Cardiac muscle cell (in vitro differentiated cells and primary cell): ENCODE data around the gene IGHMBP2. TPM values are rescaled to one million over a fixed set of nuclear protein-coding genes. Genes with fewer than 3 reads are reported as not detected.

Source experiments
- DNase-seq, 2 donors: peaks; one replicate each; pipeline versions ENCODE4 v3.0.0 to v3.0.0-alpha.2; 2010 to 2017; ENCODE audit warnings: low read depth in 1 of 2, low spot score in 1 of 2
- H3K27ac ChIP-seq: fragments of 200-600 bp; sonication (generic); 2 replicates; pipeline ENCODE4 v1.5.1; 2016
- H3K27me3 ChIP-seq: fragments of 200-600 bp; sonication (generic); 2 replicates; pipeline ENCODE4 v1.6.0; 2016; ENCODE audit warnings: control low read depth
- H3K36me3 ChIP-seq: fragments of 200-600 bp; sonication (generic); 2 replicates; pipeline ENCODE4 v1.5.1; 2016; ENCODE audit warnings: control low read depth
- H3K4me1 ChIP-seq: fragments of 200-600 bp; sonication (generic); 2 replicates; pipeline ENCODE4 v1.8.1; 2017; ENCODE audit warnings: low read depth, mild to moderate bottlenecking, mixed run types
- H3K4me3 ChIP-seq: fragments of 200-600 bp; sonication (generic); 2 replicates; pipeline ENCODE4 v1.5.1; 2016; ENCODE audit warnings: mild to moderate bottlenecking
- H3K9me3 ChIP-seq: fragments of 200-600 bp; sonication (generic); 2 replicates; pipeline ENCODE4 v1.5.1; 2017; ENCODE audit warnings: low read depth, mild to moderate bottlenecking, control low read depth
- polyA plus RNA-seq: library from polyadenylated mRNA; unstranded; fragments of >200 nt; fragmentation: Nextera tagmentation; extraction: Ambion mirVana; gene quantifications from 2 replicates; pipeline ENCODE4 v1.2.1, GENCODE V29; 2016
- total RNA-seq: library from RNA; depleted of rRNA; stranded (reverse); fragments of >200 nt; gene quantifications from 2 replicates; pipeline ENCODE4 v1.2.3, GENCODE V29; 2016
- TF ChIP-seq, protein P1 (sequence below): IDR thresholded peaks from 2 replicates; pipeline ENCODE4 v1.5.1; 2012; ENCODE audit warnings: low read depth, mild to moderate bottlenecking, low read length

IGHMBP2 gene
- total and polyA plus RNA-seq, 2 experiments from 2014 or later = 20.9 to 21.7 TPM

DNA sequence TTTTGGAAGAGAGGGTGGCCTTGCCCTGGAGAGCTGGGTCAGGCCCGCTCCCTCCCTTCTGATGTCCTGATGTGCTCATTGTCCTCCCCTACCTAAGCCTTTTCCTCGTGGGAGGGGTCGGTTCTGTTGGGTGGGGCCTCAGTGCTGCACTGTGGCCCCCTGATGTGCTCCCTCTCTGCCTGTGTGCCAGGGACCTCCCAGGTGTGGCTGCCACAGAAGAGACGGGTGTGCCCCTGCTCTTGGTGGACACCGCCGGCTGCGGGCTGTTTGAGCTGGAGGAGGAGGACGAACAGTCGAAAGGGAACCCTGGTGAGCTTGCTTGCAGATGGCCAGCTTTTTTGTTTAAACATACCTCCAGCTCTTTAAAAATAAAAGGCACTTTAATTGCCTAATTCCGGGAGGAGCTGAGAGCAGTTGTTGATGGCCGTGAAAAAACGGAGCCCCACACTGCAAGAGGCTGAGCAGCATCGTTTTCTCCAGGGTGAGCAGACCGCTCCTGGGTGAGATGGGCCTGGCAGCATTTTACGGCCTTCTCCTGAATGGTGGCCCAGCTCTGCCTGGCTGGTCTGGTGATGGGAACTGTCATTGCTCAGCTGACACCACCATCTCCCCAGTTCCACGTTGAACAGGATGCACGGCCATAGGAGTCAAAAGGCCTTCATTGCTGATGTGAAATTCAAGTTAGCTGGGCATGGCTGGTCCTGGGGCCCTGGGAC is 30.1 kb downstream of the IGHMBP2 start:
- H3K27me3 ChIP-seq = no peaks in the 10 kb centered on the region
- H3K4me1 ChIP-seq = no peaks in the 10 kb centered on the region
- DNase-seq = no peak
- H3K27ac ChIP-seq = no peak overlapping the region
- TF ChIP-seq, protein P1, sequence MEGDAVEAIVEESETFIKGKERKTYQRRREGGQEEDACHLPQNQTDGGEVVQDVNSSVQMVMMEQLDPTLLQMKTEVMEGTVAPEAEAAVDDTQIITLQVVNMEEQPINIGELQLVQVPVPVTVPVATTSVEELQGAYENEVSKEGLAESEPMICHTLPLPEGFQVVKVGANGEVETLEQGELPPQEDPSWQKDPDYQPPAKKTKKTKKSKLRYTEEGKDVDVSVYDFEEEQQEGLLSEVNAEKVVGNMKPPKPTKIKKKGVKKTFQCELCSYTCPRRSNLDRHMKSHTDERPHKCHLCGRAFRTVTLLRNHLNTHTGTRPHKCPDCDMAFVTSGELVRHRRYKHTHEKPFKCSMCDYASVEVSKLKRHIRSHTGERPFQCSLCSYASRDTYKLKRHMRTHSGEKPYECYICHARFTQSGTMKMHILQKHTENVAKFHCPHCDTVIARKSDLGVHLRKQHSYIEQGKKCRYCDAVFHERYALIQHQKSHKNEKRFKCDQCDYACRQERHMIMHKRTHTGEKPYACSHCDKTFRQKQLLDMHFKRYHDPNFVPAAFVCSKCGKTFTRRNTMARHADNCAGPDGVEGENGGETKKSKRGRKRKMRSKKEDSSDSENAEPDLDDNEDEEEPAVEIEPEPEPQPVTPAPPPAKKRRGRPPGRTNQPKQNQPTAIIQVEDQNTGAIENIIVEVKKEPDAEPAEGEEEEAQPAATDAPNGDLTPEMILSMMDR = no peak
- peaks cover 30% of the 10 kb centered on the region for H3K36me3 ChIP-seq
- H3K4me3 ChIP-seq = no peak overlapping the region
- H3K9me3 ChIP-seq = no peaks in the 10 kb centered on the region

DNA sequence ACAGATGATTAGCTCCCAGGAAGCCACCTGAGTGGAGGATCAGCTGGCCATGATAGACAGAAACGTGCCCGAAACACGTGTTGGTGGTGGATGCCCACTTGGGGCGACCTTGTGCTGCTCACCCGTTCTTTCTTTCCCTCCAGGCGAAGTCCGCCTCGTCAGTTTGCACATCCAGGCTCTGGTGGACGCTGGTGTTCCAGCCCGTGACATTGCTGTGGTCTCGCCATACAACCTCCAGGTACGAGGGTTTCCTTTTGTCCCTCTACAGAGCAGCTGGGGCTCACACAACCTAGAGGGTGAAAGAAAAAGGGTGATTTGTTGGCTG is 30.6 kb downstream of the IGHMBP2 start:
- no peak overlapping the region for H3K27ac ChIP-seq
- no peak for DNase-seq
- H3K36me3 ChIP-seq = peaks cover 29% of the 10 kb centered on the region
- TF ChIP-seq, protein P1 = no peak
- no peak overlapping the region for H3K4me3 ChIP-seq
- H3K27me3 ChIP-seq = no peaks in the 10 kb centered on the region
- H3K4me1 ChIP-seq = no peaks in the 10 kb centered on the region
- no peaks in the 10 kb centered on the region for H3K9me3 ChIP-seq

DNA sequence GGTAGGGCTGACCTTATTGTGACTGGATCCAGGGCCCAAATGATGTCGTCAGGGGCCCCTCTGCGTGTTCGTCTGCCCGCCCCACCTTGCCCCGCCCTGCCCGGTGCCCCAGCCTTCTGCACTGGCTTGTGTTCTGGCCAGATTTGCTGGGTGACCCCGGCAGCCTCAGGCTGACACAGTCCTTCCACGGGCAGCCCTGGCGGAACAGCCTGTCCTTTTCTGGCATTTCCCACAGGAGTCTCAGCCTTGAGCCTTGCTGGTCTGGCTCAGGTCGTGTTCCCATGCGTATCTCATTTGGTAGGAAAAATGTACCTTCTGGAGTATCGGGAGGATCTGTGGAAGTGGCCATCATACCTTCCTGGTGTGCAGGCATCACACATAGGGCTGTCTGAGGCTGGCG is 31.0 kb downstream of the IGHMBP2 start:
- Histone ChIP-seq H3K27me3 (no peaks in the 10 kb centered on the region), H3K27ac (no peak overlapping the region), H3K36me3 (peaks cover 30% of the 10 kb centered on the region), H3K4me1 (no peaks in the 10 kb centered on the region), H3K4me3 (no peak overlapping the region), H3K9me3 (no peaks in the 10 kb centered on the region)
- no peak for DNase-seq
- TF ChIP-seq, protein P1 = no peak

DNA sequence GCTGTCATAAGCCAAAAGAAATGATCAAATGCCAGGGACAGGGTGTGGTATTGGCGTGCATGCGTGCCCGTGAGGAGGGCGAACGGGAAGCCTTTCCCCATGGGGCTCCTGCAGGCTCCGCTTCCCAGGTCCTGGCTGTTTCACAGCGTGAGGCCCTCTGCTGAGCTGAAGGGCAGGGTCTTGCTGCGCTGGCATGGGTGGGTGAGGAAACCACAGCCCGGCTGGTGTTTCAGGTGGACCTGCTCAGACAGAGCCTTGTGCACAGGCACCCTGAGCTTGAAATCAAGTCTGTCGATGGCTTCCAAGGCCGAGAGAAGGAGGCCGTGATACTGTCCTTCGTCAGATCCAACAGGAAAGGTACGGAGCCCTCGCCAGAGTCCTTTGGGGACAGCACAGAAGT is 31.4 kb downstream of the IGHMBP2 start:
- no peak overlapping the region for H3K27ac ChIP-seq
- no peaks in the 10 kb centered on the region for H3K4me1 ChIP-seq
- no peak for DNase-seq
- peaks cover 29% of the 10 kb centered on the region for H3K36me3 ChIP-seq
- no peak overlapping the region for H3K4me3 ChIP-seq
- no peaks in the 10 kb centered on the region for H3K27me3 ChIP-seq
- TF ChIP-seq, protein P1 = no peak
- no peaks in the 10 kb centered on the region for H3K9me3 ChIP-seq

DNA sequence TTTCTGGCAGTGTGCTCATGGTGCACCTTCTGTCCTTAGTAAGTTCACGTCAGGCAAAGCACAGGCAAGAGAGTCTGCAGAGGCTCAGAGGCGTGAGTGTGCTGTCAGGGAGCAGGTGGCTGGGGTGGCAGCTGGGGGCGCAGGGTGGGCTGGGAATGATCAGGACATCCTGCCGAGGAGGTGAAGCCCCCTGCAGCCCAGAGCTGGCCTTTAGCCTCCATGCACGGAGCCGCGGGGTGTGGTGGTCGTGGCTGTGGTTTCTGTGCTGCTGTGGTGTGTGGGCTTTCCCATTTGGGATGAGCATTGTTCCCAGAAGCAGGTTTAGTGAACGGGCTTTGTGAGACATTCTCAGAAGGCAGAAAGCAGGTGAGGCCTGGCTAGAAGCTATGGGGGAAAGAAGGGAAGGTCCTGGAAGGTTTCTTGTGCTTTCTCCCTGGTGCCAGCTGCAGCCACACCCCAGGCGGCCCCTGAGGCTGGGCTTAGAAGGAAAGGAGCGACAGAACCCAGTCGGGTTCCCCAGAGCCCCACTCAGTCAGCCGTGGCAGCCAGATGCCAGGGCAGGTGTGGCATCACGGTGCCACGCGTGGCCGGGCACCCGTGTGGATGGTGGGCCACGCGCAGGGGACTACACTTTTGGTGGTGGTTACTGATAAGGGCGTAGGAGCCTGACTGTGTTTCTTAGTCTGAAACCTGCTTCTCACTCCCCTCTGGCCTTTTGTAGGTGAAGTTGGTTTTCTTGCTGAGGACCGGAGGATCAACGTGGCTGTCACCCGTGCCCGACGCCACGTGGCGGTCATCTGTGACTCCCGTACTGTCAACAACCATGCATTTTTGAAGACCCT is 32.0 kb downstream of the IGHMBP2 start:
- DNase-seq = no peak
- no peaks in the 10 kb centered on the region for H3K4me1 ChIP-seq
- no peak overlapping the region for H3K27ac ChIP-seq
- H3K4me3 ChIP-seq = no peak overlapping the region
- no peaks in the 10 kb centered on the region for H3K9me3 ChIP-seq
- peaks cover 27% of the 10 kb centered on the region for H3K36me3 ChIP-seq
- H3K27me3 ChIP-seq = no peaks in the 10 kb centered on the region
- TF ChIP-seq, protein P1 = no peak
